ENCODE results near the gene PTGIS.

DNA sequence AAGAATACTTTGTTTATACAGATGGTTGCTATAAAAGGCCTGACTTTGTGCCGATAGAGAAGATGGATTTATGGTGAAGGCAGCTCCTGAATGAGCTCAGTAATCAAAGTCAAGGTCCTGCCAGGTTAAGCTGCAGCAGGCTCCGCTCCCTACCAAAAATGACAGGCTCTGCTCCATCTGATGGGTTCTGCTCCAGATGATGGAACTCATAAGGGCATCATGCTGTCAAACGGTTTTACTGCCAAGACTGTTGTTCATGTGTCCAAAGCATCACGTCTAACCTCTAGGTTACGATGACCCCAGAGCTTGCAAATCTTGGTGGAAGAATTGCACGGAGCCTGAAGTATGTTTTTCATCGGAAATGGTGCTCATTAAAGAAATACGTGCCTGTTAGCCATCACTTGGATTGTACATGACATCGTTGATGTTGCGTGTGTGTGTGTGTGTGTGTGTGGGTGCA is 19.2 kb upstream of the PTGIS start:
- TF ChIP-seq, protein P1, sequence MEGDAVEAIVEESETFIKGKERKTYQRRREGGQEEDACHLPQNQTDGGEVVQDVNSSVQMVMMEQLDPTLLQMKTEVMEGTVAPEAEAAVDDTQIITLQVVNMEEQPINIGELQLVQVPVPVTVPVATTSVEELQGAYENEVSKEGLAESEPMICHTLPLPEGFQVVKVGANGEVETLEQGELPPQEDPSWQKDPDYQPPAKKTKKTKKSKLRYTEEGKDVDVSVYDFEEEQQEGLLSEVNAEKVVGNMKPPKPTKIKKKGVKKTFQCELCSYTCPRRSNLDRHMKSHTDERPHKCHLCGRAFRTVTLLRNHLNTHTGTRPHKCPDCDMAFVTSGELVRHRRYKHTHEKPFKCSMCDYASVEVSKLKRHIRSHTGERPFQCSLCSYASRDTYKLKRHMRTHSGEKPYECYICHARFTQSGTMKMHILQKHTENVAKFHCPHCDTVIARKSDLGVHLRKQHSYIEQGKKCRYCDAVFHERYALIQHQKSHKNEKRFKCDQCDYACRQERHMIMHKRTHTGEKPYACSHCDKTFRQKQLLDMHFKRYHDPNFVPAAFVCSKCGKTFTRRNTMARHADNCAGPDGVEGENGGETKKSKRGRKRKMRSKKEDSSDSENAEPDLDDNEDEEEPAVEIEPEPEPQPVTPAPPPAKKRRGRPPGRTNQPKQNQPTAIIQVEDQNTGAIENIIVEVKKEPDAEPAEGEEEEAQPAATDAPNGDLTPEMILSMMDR (IDR thresholded peaks at IDR 0.05): no peak
- TF ChIP-seq POLR2A (IDR thresholded peaks at IDR 0.05): no peak

Data from Peyer's patch (tissue), 4 donors.